Keratinocyte (primary cell): ENCODE results near the gene CRKL. TPM values are rescaled to one million over a fixed set of nuclear protein-coding genes. Genes with fewer than 3 reads are reported as not detected.

ENCODE experiments used
- DNase-seq: peaks from one replicate; pipeline ENCODE4 v3.0.0-alpha.2; 2011; ENCODE audit warnings: low read depth, missing footprints, low spot score
- FAIRE-seq: peaks from 2 replicates; lab custom pipeline; 2011; peaks lifted over from hg19 to GRCh38; lab: Jason Lieb, UNC
- H2AFZ ChIP-seq: 2 replicates; pipeline ENCODE4 v1.6.0; 2012; ENCODE audit warnings: low read length, control low read depth, inconsistent platforms; ENCODE audit not compliant: control insufficient read depth
- H3K27ac ChIP-seq: 2 replicates; pipeline ENCODE4 v1.5.1; 2011; ENCODE audit warnings: low read length; ENCODE audit not compliant: control insufficient read depth, insufficient read depth
- H3K27me3 ChIP-seq: 3 replicates; pipeline ENCODE4 v1.6.0; 2011; ENCODE audit warnings: low read length; ENCODE audit not compliant: control insufficient read depth, insufficient read depth; ENCODE audit errors: extremely low read depth
- H3K36me3 ChIP-seq, 2 experiments: 2 replicates in 1 of 2; 3 replicates in 1 of 2; pipeline ENCODE4 v1.5.1; 2011; ENCODE audit warnings: low read length in 2 of 2, mild to moderate bottlenecking in 1 of 2; ENCODE audit not compliant: control insufficient read depth in 2 of 2, insufficient read depth in 2 of 2; ENCODE audit errors: extremely low read depth in 1 of 2
- H3K4me1 ChIP-seq: 3 replicates; pipeline ENCODE4 v1.5.1; 2011; ENCODE audit warnings: low read length; ENCODE audit not compliant: control insufficient read depth, insufficient read depth; ENCODE audit errors: extremely low read depth
- H3K4me2 ChIP-seq: 3 replicates; pipeline ENCODE4 v1.6.0; 2011; ENCODE audit warnings: low read depth, low read length; ENCODE audit not compliant: control insufficient read depth, insufficient read depth; ENCODE audit errors: extremely low read depth
- H3K4me3 ChIP-seq, 3 experiments: fragments of 200-600 bp in 1 of 3; sonication (generic) in 1 of 3; 2 replicates in 2 of 3; 3 replicates in 1 of 3; pipeline ENCODE4 v1.5.1; 2011 to 2016; ENCODE audit warnings: low read length in 3 of 3, mild to moderate bottlenecking in 3 of 3, control low read depth in 2 of 3, inconsistent platforms in 1 of 3, low read depth in 1 of 3, mixed read lengths in 1 of 3, mixed run types in 1 of 3, moderate library complexity in 1 of 3; ENCODE audit not compliant: control insufficient read depth in 2 of 3, insufficient read depth in 2 of 3; ENCODE audit errors: extremely low read depth in 1 of 3
- H3K79me2 ChIP-seq: 2 replicates; pipeline ENCODE4 v1.6.0; 2012; ENCODE audit warnings: low read length; ENCODE audit not compliant: control insufficient read depth, insufficient read depth
- H3K9ac ChIP-seq: 3 replicates; pipeline ENCODE4 v1.6.0; 2011; ENCODE audit warnings: low read length; ENCODE audit not compliant: control insufficient read depth, insufficient read depth; ENCODE audit errors: extremely low read depth
- H3K9me1 ChIP-seq: 3 replicates; pipeline ENCODE4 v1.6.0; 2011; ENCODE audit warnings: low read length; ENCODE audit not compliant: control insufficient read depth, insufficient read depth; ENCODE audit errors: extremely low read depth
- H3K9me3 ChIP-seq: 2 replicates; pipeline ENCODE4 v1.5.1; 2012; ENCODE audit warnings: low read depth, low read length; ENCODE audit not compliant: control insufficient read depth
- H4K20me1 ChIP-seq: 3 replicates; pipeline ENCODE4 v1.6.0; 2011; ENCODE audit warnings: low read length; ENCODE audit not compliant: control insufficient read depth, insufficient read depth; ENCODE audit errors: extremely low read depth
- CTCF ChIP-seq, 3 experiments: IDR thresholded peaks in 1 of 3; conservative IDR thresholded peaks in 1 of 3; optimal IDR thresholded peaks in 1 of 3; 2 replicates in 2 of 3; 3 replicates in 1 of 3; pipeline versions ENCODE3 to v1.5.1; 2011; ENCODE audit warnings: low read length in 3 of 3, mild to moderate bottlenecking in 3 of 3, moderate library complexity in 2 of 3, control low read depth in 1 of 3, inconsistent platforms in 1 of 3; ENCODE audit not compliant: insufficient read depth in 2 of 3; ENCODE audit errors: extremely low read depth in 1 of 3
- EZH2 ChIP-seq: IDR thresholded peaks from one replicate; pipeline ENCODE4 v1.6.1; 2012; ENCODE audit warnings: inconsistent platforms, mild to moderate bottlenecking, low read length, moderate library complexity
- dilution Hi-C: fragments of 300-500 bp; cut with MboI; formaldehyde crosslinking; loops from one replicate; pipeline ENCODE4 v1.7.0; 2020; ENCODE audit warnings: low sequenced_read_pairs; ENCODE audit not compliant: extremely low pct_ligation_motif_present
- polyA plus RNA-seq, 5 experiments: library from polyadenylated mRNA; depleted of rRNA in 3 of 5; stranded (reverse) in 3 of 5; stranded (forward) in 1 of 5; unstranded in 1 of 5; fragments of >200 nt; gene quantifications; 1 replicate in 1 of 5; 2 replicates in 3 of 5; 3 replicates in 1 of 5; pipeline versions ENCODE4 v1.2.1 to v1.2.3, GENCODE V29; 2011 to 2012; ENCODE audit warnings: missing spikeins in 2 of 5, low read depth in 1 of 5, low replicate concordance in 1 of 5

The CRKL gene
- polyA plus RNA-seq, 1 donor (not counting 4 experiments of a cell fraction or from before 2014, with no cell fraction given), result 32.1 TPM

DNA sequence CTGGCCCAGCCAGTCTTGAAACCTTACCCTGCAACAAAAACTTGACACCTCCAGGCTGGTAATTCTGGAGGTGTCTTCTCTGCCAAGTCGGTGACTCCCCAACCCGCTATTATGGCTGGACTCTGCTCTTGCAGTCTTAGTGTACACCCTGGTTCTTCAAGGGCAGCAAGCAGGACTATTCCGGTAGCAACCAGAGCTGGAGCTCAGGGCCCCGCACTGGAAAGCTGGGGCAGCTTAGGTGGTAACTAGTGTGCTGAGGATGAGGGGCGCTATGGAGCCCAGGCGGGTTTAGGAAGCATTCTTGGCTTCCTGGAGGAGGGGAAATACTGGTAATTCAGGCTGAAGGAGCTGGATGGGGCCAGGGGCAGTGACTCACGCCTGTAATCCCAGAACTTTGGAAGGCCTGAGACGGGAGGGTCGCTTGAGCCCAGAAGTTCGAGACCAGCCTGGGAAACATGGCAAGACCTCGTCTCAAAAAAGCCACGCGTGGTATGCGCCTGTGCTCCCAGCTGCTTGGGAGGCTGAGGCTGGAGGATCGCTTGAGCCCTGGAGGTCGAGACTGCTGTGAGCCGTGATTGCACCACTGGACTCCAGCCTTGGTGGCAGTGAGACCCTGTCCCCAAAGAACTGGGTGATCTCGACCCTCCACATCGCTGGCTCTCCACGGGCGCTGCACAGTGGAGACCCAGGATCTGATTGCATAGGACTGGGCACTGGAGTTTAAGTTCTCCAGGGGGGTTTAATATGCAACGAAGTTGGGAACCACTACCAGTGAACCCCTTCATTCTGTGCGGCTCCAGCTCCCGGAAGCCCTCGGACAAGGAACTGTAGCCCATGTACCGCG, 39.3 kb downstream of the CRKL start:
- Histone ChIP-seq H3K9me1 (no peaks in the 10 kb centered on the region), H3K4me2 (peak overlapping the region; percentile 65), H3K9me3 (no peaks in the 10 kb centered on the region), H3K9ac (peak overlapping the region; percentile 69), H3K79me2 (peaks cover 20% of the 10 kb centered on the region), H3K36me3 (peaks cover 0 to 19% of the 10 kb centered on the region in 2 experiments), H3K4me1 (peaks cover 41% of the 10 kb centered on the region), H3K4me3 (peak overlapping the region; percentile 55 to 65 (median 59)), H3K27ac (peak overlapping the region; percentile 3), H2AFZ (no peak overlapping the region), H4K20me1 (no peaks in the 10 kb centered on the region), H3K27me3 (no peaks in the 10 kb centered on the region)
- TF ChIP-seq EZH2 (no peak), CTCF (optimal IDR thresholded peaks at IDR 0.05 in 1 of 3, IDR thresholded peaks at IDR 0.05 in 1 of 3, conservative IDR thresholded peaks at IDR 0.05 in 1 of 3; ENCODE audit: extremely low read depth in 1 of 3, insufficient read depth in 2 of 3, low read length in 3 of 3) (peak; percentile 23 to 59 (median 35))
- FAIRE-seq (peak; percentile 52), DNase-seq (peak; percentile 25)
- dilution Hi-C loops, result no loop called here

- FAIRE-seq, result no peak
- Histone ChIP-seq H3K36me3 (peaks cover 0 to 14% of the 10 kb centered on the region in 2 experiments), H2AFZ (peak overlapping the region; percentile 70), H4K20me1 (no peaks in the 10 kb centered on the region), H3K79me2 (peaks cover 13% of the 10 kb centered on the region), H3K27me3 (no peaks in the 10 kb centered on the region), H3K9me1 (no peaks in the 10 kb centered on the region), H3K9ac (peak overlapping the region; percentile 69), H3K9me3 (no peaks in the 10 kb centered on the region), H3K4me1 (peaks cover 45% of the 10 kb centered on the region), H3K27ac (peak overlapping the region; percentile 18), H3K4me2 (peak overlapping the region; percentile 65), H3K4me3 (peak overlapping the region; percentile 55 to 65 (median 59))
- no peak for TF ChIP-seq CTCF (optimal IDR thresholded peaks at IDR 0.05 in 1 of 3, IDR thresholded peaks at IDR 0.05 in 1 of 3, conservative IDR thresholded peaks at IDR 0.05 in 1 of 3; ENCODE audit: extremely low read depth in 1 of 3, insufficient read depth in 2 of 3, low read length in 3 of 3)
- TF ChIP-seq EZH2, result no peak
- no peak for DNase-seq
- dilution Hi-C loops, result no loop called here
Observed at GRCh38 chr22:20957102-20957682, 40.0 kb downstream of the CRKL start.
